WTC11 (cell line): ENCODE data around the gene EDIL3. TPM values are rescaled to one million over a fixed set of nuclear protein-coding genes. Genes with fewer than 3 reads are reported as not detected.

Experiments
- ATAC-seq: fragments of 200-7000 bp; cut with Tn5 transposase; 2 replicates; pipeline ENCODE4 v1.10.0; 2021; ENCODE audit warnings: mild to moderate bottlenecking, moderate library complexity
- CTCF ChIA-PET: fragments of 300-600 bp; sonication (Branson Sonifier 250); formaldehyde crosslinking; loops from one replicate; lab custom pipeline; 2021; ENCODE audit warnings: antibody characterized with exemption; lab: Charles Lee
- POLR2A ChIA-PET: fragments of 350-600 bp; sonication (Branson Sonifier 250); formaldehyde crosslinking; loops from one replicate; lab custom pipeline; 2021; ENCODE audit warnings: antibody characterized with exemption; lab: Charles Lee
- DNase-seq: peaks from one replicate; pipeline ENCODE4 v3.0.0; 2021; ENCODE audit warnings: low spot score
- H3K27ac Mint-ChIP-seq: 2 replicates; pipeline ENCODE4 v1.8.0; 2021; ENCODE audit warnings: mixed read lengths
- H3K27me3 Mint-ChIP-seq: 2 replicates; pipeline ENCODE4 v1.8.0; 2021; ENCODE audit warnings: low read depth, mild to moderate bottlenecking, moderate library complexity, mixed read lengths
- H3K36me3 Mint-ChIP-seq: 2 replicates; pipeline ENCODE4 v1.8.0; 2021; ENCODE audit warnings: mixed read lengths
- H3K4me1 Mint-ChIP-seq: 2 replicates; pipeline ENCODE4 v1.8.0; 2022; ENCODE audit warnings: mixed read lengths
- H3K4me3 Mint-ChIP-seq: 2 replicates; pipeline ENCODE4 v1.8.0; 2021; ENCODE audit warnings: mild to moderate bottlenecking, moderate library complexity, mixed read lengths
- H3K9me3 Mint-ChIP-seq: 2 replicates; pipeline ENCODE4 v1.8.0; 2021; ENCODE audit warnings: mixed read lengths
- AFF4 ChIP-seq: sonication (generic); formaldehyde crosslinking; IDR thresholded peaks from 2 replicates; pipeline ENCODE4 v1.8.1; 2023; ENCODE audit warnings: mild to moderate bottlenecking, missing genetic modification reagents, borderline replicate concordance
- AR ChIP-seq: fragments of 250-450 bp; sonication (Bioruptor Pico); IDR thresholded peaks from 2 replicates; pipeline ENCODE4 v1.9.0; 2021; ENCODE audit warnings: mild to moderate bottlenecking
- ATF3 ChIP-seq: sonication (generic); formaldehyde crosslinking; conservative IDR thresholded peaks from 2 replicates; pipeline ENCODE4 v1.8.1; 2022; ENCODE audit warnings: mild to moderate bottlenecking, missing genetic modification reagents
- CREM ChIP-seq: sonication (generic); formaldehyde crosslinking; IDR thresholded peaks from 2 replicates; pipeline ENCODE4 v1.8.1; 2022; ENCODE audit warnings: mild to moderate bottlenecking, missing genetic modification reagents, moderate library complexity
- ERG ChIP-seq: fragments of 250-450 bp; sonication (Bioruptor Pico); IDR thresholded peaks from 2 replicates; pipeline ENCODE4 v1.8.0; 2021; ENCODE audit warnings: mild to moderate bottlenecking
- ESRRA ChIP-seq: sonication (generic); formaldehyde crosslinking; IDR thresholded peaks from 2 replicates; pipeline ENCODE4 v1.8.1; 2022; ENCODE audit warnings: mild to moderate bottlenecking, missing genetic modification reagents, borderline replicate concordance
- ETV6 ChIP-seq: sonication (generic); formaldehyde crosslinking; IDR thresholded peaks from 2 replicates; pipeline ENCODE4 v1.8.1; 2022; ENCODE audit warnings: mild to moderate bottlenecking, missing genetic modification reagents
- FOXJ3 ChIP-seq: sonication (generic); formaldehyde crosslinking; IDR thresholded peaks from 2 replicates; pipeline ENCODE4 v1.9.0; 2021; ENCODE audit warnings: missing genetic modification reagents, mild to moderate bottlenecking, borderline replicate concordance
- FOXP1 ChIP-seq: sonication (generic); formaldehyde crosslinking; IDR thresholded peaks from 2 replicates; pipeline ENCODE4 v1.8.0; 2022; ENCODE audit warnings: missing genetic modification reagents, mild to moderate bottlenecking, moderate library complexity, borderline replicate concordance
- FOXP4 ChIP-seq: sonication (generic); formaldehyde crosslinking; IDR thresholded peaks from 2 replicates; pipeline ENCODE4 v1.8.0; 2022; ENCODE audit warnings: mild to moderate bottlenecking, missing genetic modification reagents
- HMGA2 ChIP-seq: fragments of 250-450 bp; sonication (Bioruptor Pico); IDR thresholded peaks from 2 replicates; pipeline ENCODE4 v1.4.0; 2021; ENCODE audit warnings: mild to moderate bottlenecking, moderate library complexity
- IRF2 ChIP-seq: sonication (generic); formaldehyde crosslinking; IDR thresholded peaks from 2 replicates; pipeline ENCODE4 v1.8.0; 2022; ENCODE audit warnings: low read depth, missing genetic modification reagents, borderline replicate concordance
- MLX ChIP-seq: sonication (generic); formaldehyde crosslinking; IDR thresholded peaks from 2 replicates; pipeline ENCODE4 v1.8.1; 2023; ENCODE audit warnings: mild to moderate bottlenecking, missing genetic modification reagents, moderate library complexity
- NFE2L1 ChIP-seq: sonication (generic); formaldehyde crosslinking; IDR thresholded peaks from 2 replicates; pipeline ENCODE4 v1.8.1; 2023; ENCODE audit warnings: missing genetic modification reagents
- TCF7 ChIP-seq: sonication (generic); formaldehyde crosslinking; IDR thresholded peaks from 2 replicates; pipeline ENCODE4 v1.8.0; 2022; ENCODE audit warnings: mild to moderate bottlenecking, low read depth, missing genetic modification reagents, moderate library complexity
- ZMAT4 ChIP-seq: fragments of 250-450 bp; sonication (Bioruptor Pico); IDR thresholded peaks from 2 replicates; pipeline ENCODE4 v1.9.0; 2021; ENCODE audit warnings: mild to moderate bottlenecking
- ZNF281 ChIP-seq: sonication (generic); formaldehyde crosslinking; IDR thresholded peaks from 2 replicates; pipeline ENCODE4 v1.8.0; 2023; ENCODE audit warnings: mild to moderate bottlenecking, missing genetic modification reagents
- ZNF317 ChIP-seq: sonication (generic); formaldehyde crosslinking; IDR thresholded peaks from 2 replicates; pipeline ENCODE4 v1.8.1; 2023; ENCODE audit warnings: low read depth, mild to moderate bottlenecking, moderate library complexity, missing genetic modification reagents, borderline replicate concordance
- ZNF671 ChIP-seq: fragments of 250-450 bp; sonication (Bioruptor Pico); IDR thresholded peaks from 2 replicates; pipeline ENCODE4 v1.8.0; 2021; ENCODE audit warnings: mild to moderate bottlenecking
- total RNA-seq: library from RNA; stranded (reverse); gene quantifications from 3 replicates; pipeline ENCODE4 v1.2.3, GENCODE V29; 2021

The EDIL3 gene
- total RNA-seq, 1 experiment from 2014 or later, result 48.3 TPM

- H3K27me3 Mint-ChIP-seq, result no peaks in the 10 kb centered on the region
- no peak overlapping the region for H3K4me3 Mint-ChIP-seq
- TF ChIP-seq ERG (CRISPR knock-in tag) (no peak), ZNF317 (CRISPR knock-in tag) (no peak), NFE2L1 (CRISPR knock-in tag) (no peak), CREM (CRISPR knock-in tag) (no peak), ZNF671 (CRISPR knock-in tag) (no peak), ZMAT4 (CRISPR knock-in tag) (no peak), FOXP1 (CRISPR knock-in tag) (no peak), ESRRA (CRISPR knock-in tag) (no peak), AR (CRISPR knock-in tag) (no peak)
- peak overlapping the region; percentile 59 for H3K27ac Mint-ChIP-seq
- ATAC-seq (peak; percentile 91), DNase-seq (peak; percentile 25)
- POLR2A ChIA-PET, result interaction anchor here (0.6 kb wide), 1 partner anchor 1076 kb away, joined by 3 read pairs; no protein-coding TSS in a partner anchor
- H3K36me3 Mint-ChIP-seq, result no peaks in the 10 kb centered on the region
- peaks cover 33% of the 10 kb centered on the region for H3K4me1 Mint-ChIP-seq
- H3K9me3 Mint-ChIP-seq, result no peaks in the 10 kb centered on the region
- CTCF ChIA-PET, result no interaction called here
These were observed 271.2 kb downstream of the EDIL3 start for GRCh38 chr5:84113246-84114105.

GRCh38 chr5:84092738-84093137, 291.9 kb downstream of the EDIL3 start:
- ChIA-PET CTCF (interaction anchor here (0.6 kb wide), 1 partner anchor 13 kb away, joined by 3 read pairs; no protein-coding TSS in a partner anchor), POLR2A (interaction anchor here (0.7 kb wide), 1 partner anchor 14 kb away, joined by 5 read pairs; no protein-coding TSS in a partner anchor)
- DNase-seq (no peak), ATAC-seq (no peak)
- Mint-ChIP-seq H3K4me3 (no peak overlapping the region), H3K36me3 (peaks cover 22% of the 10 kb centered on the region), H3K27ac (no peak overlapping the region), H3K9me3 (peaks cover 20% of the 10 kb centered on the region), H3K27me3 (no peaks in the 10 kb centered on the region), H3K4me1 (no peaks in the 10 kb centered on the region)
- TF ChIP-seq HMGA2 (CRISPR knock-in tag) (no peak), MLX (no peak), TCF7 (no peak), FOXP4 (CRISPR knock-in tag) (no peak), ZNF281 (CRISPR knock-in tag) (no peak), IRF2 (no peak), ATF3 (CRISPR knock-in tag) (no peak), FOXJ3 (CRISPR knock-in tag) (no peak), ETV6 (no peak), AFF4 (CRISPR knock-in tag) (no peak)
